ENCODE measurements around the gene HNRNPL.

DNA sequence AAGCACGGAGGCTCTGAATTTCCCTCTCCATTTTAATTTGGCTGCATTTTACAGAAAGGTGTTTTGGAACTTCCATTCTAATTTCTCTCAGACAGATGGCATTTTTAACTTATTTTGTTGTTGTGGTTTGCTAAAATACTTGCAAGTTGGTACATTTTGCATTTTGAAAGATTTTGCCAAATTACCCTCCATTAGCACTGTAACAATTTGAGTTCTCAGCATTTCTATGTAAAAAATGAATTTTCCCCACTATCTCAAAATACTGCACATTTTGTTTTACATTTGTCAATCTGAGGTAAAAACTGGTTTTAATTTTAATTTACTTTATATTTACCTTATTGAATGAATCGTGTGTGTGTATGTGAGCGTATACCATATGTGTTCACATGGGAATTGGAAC lies 7.0 kb upstream of the HNRNPL start:
- no peak for TF ChIP-seq EZH2 (IDR thresholded peaks at IDR 0.05; ENCODE audit: borderline replicate concordance, low read depth, low read length, severe bottlenecking)
- TF ChIP-seq, protein P1, sequence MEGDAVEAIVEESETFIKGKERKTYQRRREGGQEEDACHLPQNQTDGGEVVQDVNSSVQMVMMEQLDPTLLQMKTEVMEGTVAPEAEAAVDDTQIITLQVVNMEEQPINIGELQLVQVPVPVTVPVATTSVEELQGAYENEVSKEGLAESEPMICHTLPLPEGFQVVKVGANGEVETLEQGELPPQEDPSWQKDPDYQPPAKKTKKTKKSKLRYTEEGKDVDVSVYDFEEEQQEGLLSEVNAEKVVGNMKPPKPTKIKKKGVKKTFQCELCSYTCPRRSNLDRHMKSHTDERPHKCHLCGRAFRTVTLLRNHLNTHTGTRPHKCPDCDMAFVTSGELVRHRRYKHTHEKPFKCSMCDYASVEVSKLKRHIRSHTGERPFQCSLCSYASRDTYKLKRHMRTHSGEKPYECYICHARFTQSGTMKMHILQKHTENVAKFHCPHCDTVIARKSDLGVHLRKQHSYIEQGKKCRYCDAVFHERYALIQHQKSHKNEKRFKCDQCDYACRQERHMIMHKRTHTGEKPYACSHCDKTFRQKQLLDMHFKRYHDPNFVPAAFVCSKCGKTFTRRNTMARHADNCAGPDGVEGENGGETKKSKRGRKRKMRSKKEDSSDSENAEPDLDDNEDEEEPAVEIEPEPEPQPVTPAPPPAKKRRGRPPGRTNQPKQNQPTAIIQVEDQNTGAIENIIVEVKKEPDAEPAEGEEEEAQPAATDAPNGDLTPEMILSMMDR (IDR thresholded peaks at IDR 0.05; ENCODE audit: borderline replicate concordance, extremely low read depth, low read length, poor library complexity, severe bottlenecking) = no peak

Data from DND-41 (cell line).